GM15510 (cell line): ENCODE results near the gene IL17B.

Experiments used
- POLR2A ChIP-seq: IDR thresholded peaks from 3 replicates; pipeline ENCODE4 v1.6.1; 2011; ENCODE audit warnings: borderline replicate concordance; ENCODE audit not compliant: insufficient read length; ENCODE audit errors: extremely low read depth

The IL17B gene

GRCh38 chr5:149340920-149341319, 38.2 kb downstream of the IL17B start:
- TF ChIP-seq POLR2A = no peak

DNA sequence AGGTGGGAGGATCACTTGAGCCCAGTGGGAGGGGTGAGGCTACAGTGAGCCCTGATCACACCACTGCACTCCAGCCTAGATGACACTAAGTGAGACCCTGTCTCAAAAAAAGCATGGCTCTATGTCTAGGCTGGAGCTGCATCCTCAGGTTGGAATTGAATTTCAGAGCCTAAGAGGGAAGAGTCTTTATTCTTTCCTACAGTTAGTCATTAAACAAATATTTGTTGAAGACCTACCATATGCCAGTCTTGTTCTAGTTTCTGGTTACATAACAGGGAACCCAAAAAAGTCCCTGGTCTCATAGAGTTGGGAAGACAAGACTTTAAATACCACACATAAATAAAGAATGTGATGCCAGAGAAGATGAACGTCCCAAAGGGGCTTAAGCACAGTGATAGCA, 40.7 kb downstream of the IL17B start:
- no peak for TF ChIP-seq POLR2A

GRCh38 chr5:149337736-149338135, 41.4 kb downstream of the IL17B start:
- no peak for TF ChIP-seq POLR2A

GRCh38 chr5:149333711-149334443, 45.2 kb downstream of the IL17B start:
- TF ChIP-seq POLR2A = no peak

GRCh38 chr5:149328177-149328576, 50.9 kb downstream of the IL17B start:
- TF ChIP-seq POLR2A = no peak

DNA sequence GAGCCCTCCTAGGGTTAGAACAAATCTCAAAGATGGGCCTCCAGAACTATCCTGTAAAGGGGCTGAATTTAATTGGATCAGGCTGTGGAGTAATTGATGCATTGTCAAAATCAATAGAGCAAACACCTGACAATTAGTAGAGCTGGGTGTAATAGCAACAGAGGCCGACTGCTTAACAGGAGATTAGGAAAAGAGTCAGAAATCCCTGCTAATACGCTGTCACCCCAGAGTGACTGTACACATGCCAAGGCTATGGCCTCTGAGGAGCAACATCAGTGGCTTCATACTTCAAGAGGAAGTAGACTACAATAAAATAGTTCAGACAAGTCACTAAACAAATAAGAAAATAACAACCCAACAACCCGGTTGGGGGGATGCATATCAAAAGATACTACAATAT, 52.5 kb downstream of the IL17B start:
- TF ChIP-seq POLR2A = no peak

DNA sequence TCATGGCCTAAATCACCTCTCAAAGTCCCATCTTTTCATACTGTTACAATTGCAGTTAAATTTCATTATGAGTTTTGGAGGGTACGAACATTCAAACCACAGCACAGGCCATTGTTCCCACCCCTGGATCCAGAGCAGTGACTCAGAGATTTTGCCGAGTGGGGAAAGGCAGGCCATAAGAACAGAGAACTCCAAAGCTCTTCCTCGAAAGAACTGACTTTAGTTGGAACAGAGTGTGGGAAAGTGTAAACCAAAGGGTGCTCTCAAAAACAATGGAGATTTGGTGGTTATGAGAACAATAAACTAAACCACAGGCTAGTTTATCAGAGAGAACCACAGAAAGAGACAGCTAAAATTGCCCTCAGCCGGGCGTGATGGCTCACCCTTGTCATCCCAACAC, 53.2 kb downstream of the IL17B start:
- TF ChIP-seq POLR2A = no peak

- TF ChIP-seq POLR2A = no peak
These were observed 53.8 kb downstream of the IL17B start for GRCh38 chr5:149325166-149325735.

DNA sequence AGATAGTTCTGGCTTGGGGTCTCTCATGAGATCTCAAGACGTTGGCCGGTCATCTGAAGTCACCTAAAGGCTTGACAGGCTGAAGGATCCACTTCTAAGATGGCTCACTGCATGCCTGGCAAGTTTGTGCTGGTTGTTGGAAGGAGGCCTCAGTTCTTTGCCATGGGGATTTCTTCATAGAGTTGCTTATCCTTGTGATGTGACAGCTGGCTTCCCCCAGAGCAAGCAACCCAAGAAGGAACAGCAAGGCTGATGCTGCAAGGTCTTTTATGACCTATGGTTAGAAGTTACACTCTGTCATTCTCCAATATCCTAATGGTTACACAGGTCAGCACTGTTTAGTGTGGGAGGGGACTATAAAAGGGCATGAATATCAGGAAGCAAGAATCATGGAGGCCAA, 54.5 kb downstream of the IL17B start:
- no peak for TF ChIP-seq POLR2A
